ENCODE results near the gene DENND2D. TPM values are rescaled to one million over a fixed set of nuclear protein-coding genes. Genes with fewer than 3 reads are reported as not detected.
A peak's percentile ranks its signal among the peaks of the same experiment; 100 is the strongest.

Gene DENND2D
- total and polyA plus RNA-seq, 10 of the 15 experiments (the other 5 are each of a cell fraction or from before 2014, with no cell fraction given) = 149 to 375 (median 172) TPM

DNA sequence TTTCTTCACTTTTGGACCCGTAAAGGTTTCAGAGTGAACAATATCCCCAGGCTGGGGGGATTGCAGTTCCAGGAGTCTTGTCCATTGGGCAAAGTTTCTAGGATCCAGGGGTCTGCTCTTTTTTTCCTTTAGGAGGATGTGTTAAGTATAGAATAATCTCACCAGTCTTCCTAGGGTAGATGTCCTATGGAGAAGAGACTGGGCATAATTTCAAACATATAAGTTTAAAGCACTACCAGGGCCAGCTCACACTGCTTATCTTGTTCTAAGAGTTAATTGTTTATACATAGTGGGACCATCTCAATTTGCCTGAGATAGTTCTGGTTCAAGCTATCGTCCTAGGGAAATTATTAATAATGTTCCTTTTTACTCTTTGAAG is 28.3 kb upstream of the DENND2D start:
- 93% methylated on average over 2 of the region's 2 CpGs for WGBS (ENCODE audit: insufficient coverage, insufficient replicate concordance, low lambda C conversion rate, missing lambda C conversion rate)
- H3K27me3 ChIP-seq (replicated peaks in 1 of 2; ENCODE audit: control insufficient read depth in 2 of 2, insufficient read depth in 2 of 2, low read length in 1 of 2) = no peaks in the 10 kb centered on the region
- H3K79me2 ChIP-seq (ENCODE audit: control insufficient read depth, insufficient read depth, low read length) = peaks cover 12% of the 10 kb centered on the region
- H3K36me3 ChIP-seq (ENCODE audit: control insufficient read depth in 2 of 2, insufficient read depth in 2 of 2, low read length in 1 of 2) = no peaks in the 10 kb centered on the region
- H3K4me1 ChIP-seq (ENCODE audit: control insufficient read depth, insufficient read depth, low read length) = peaks cover 48% of the 10 kb centered on the region
- ChIA-PET POLR2A (interaction anchor here (0.5 to 0.9 kb wide), 4 partner anchors 16 to 224 kb away, joined by 3 to 5 read pairs (median 4); partner anchors contain the start of gene DENND2D), RAD21 (ENCODE audit: unreplicated experiment) (interaction anchor here (0.7 to 2.2 kb wide), 5 partner anchors 9 to 119 kb away, joined by 3 to 9 read pairs (median 3); no protein-coding TSS in a partner anchor), SMC1A (ENCODE audit: uncharacterized antibody, unreplicated experiment) (interaction anchor here (0.6 to 2.8 kb wide), 6 partner anchors 9 to 541 kb away, joined by 3 to 13 read pairs (median 4); no protein-coding TSS in a partner anchor), CTCF (interaction anchor here (0.8 to 7.4 kb wide), 5 partner anchors 30 to 251 kb away, joined by 3 to 117 read pairs (median 3); no protein-coding TSS in a partner anchor)
- H3K9me3 ChIP-seq (replicated peaks; ENCODE audit: control insufficient read depth, insufficient read depth, low read length) = no peaks in the 10 kb centered on the region
- FAIRE-seq (no peak), DNase-seq (ENCODE audit: low read depth, low spot score) (no peak), ATAC-seq (no peak)
- H3K9ac ChIP-seq (ENCODE audit: control insufficient read depth, insufficient read depth, low read length) = no peak overlapping the region
- H3K4me3 ChIP-seq = 0 out of 2 replicates have a peak overlapping the region, but pooled peaks have one; percentile 42
- in situ Hi-C loops (cut with MboI) = loop anchor here (5.0 to 10.0 kb wide), 2 partner anchors 164 to 536 kb away; no protein-coding TSS in a partner anchor
- no peak overlapping the region for H2AFZ ChIP-seq (ENCODE audit: control insufficient read depth, low read depth, low read length)
- BruUV-seq (replicated peaks) = no TSS peak
- H3K4me2 ChIP-seq (ENCODE audit: control insufficient read depth, insufficient read depth) = no peak overlapping the region
- H3K27ac ChIP-seq (ENCODE audit: control insufficient read depth, insufficient read depth) = peak overlapping the region; percentile 58
- no peaks in the 10 kb centered on the region for H4K20me1 ChIP-seq (ENCODE audit: control insufficient read depth, insufficient read depth)
- intact Hi-C loops (cut with micrococcal nuclease; ENCODE audit: unreplicated experiment) = loop anchor here (10.0 kb wide), 2 partner anchors 246 to 594 kb away; partner anchors contain the start of gene C1orf162
- TF ChIP-seq KDM1A (IDR thresholded peaks at IDR 0.05; ENCODE audit: borderline replicate concordance) (no peak), RUNX3 (IDR thresholded peaks at IDR 0.05; ENCODE audit: low read length) (no peak), MTA2 (IDR thresholded peaks at IDR 0.05; ENCODE audit: low read depth) (no peak), ASH2L (IDR thresholded peaks at IDR 0.05; ENCODE audit: borderline replicate concordance, low read depth) (no peak), CBFB (IDR thresholded peaks at IDR 0.05; ENCODE audit: low read depth) (no peak), EED (IDR thresholded peaks at IDR 0.05; ENCODE audit: low read depth) (no peak), ZNF274 (IDR thresholded peaks at IDR 0.05; ENCODE audit: insufficient read depth, insufficient read length) (no peak), SIX5 (IDR thresholded peaks at IDR 0.05; ENCODE audit: low read depth, low read length, severe bottlenecking) (no peak), KAT2A (conservative IDR thresholded peaks at IDR 0.05; ENCODE audit: control insufficient read depth, low read depth, low read length) (no peak)
- TF ChIP-seq, protein P1, sequence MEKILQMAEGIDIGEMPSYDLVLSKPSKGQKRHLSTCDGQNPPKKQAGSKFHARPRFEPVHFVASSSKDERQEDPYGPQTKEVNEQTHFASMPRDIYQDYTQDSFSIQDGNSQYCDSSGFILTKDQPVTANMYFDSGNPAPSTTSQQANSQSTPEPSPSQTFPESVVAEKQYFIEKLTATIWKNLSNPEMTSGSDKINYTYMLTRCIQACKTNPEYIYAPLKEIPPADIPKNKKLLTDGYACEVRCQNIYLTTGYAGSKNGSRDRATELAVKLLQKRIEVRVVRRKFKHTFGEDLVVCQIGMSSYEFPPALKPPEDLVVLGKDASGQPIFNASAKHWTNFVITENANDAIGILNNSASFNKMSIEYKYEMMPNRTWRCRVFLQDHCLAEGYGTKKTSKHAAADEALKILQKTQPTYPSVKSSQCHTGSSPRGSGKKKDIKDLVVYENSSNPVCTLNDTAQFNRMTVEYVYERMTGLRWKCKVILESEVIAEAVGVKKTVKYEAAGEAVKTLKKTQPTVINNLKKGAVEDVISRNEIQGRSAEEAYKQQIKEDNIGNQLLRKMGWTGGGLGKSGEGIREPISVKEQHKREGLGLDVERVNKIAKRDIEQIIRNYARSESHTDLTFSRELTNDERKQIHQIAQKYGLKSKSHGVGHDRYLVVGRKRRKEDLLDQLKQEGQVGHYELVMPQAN (conservative IDR thresholded peaks at IDR 0.05) = no peak
- TF ChIP-seq, protein P2, sequence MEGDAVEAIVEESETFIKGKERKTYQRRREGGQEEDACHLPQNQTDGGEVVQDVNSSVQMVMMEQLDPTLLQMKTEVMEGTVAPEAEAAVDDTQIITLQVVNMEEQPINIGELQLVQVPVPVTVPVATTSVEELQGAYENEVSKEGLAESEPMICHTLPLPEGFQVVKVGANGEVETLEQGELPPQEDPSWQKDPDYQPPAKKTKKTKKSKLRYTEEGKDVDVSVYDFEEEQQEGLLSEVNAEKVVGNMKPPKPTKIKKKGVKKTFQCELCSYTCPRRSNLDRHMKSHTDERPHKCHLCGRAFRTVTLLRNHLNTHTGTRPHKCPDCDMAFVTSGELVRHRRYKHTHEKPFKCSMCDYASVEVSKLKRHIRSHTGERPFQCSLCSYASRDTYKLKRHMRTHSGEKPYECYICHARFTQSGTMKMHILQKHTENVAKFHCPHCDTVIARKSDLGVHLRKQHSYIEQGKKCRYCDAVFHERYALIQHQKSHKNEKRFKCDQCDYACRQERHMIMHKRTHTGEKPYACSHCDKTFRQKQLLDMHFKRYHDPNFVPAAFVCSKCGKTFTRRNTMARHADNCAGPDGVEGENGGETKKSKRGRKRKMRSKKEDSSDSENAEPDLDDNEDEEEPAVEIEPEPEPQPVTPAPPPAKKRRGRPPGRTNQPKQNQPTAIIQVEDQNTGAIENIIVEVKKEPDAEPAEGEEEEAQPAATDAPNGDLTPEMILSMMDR (IDR thresholded peaks at IDR 0.05 in 2 of 3, conservative IDR thresholded peaks at IDR 0.05 in 1 of 3; ENCODE audit: control insufficient read depth in 2 of 3, extremely low read depth in 1 of 3, insufficient read depth in 1 of 3, low read depth in 3 of 3, low read length in 3 of 3) = no peak
- TF ChIP-seq, protein P3, sequence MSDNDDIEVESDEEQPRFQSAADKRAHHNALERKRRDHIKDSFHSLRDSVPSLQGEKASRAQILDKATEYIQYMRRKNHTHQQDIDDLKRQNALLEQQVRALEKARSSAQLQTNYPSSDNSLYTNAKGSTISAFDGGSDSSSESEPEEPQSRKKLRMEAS (IDR thresholded peaks at IDR 0.05; ENCODE audit: low read depth, low read length) = no peak
- TF ChIP-seq, protein P4, sequence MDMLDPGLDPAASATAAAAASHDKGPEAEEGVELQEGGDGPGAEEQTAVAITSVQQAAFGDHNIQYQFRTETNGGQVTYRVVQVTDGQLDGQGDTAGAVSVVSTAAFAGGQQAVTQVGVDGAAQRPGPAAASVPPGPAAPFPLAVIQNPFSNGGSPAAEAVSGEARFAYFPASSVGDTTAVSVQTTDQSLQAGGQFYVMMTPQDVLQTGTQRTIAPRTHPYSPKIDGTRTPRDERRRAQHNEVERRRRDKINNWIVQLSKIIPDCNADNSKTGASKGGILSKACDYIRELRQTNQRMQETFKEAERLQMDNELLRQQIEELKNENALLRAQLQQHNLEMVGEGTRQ (IDR thresholded peaks at IDR 0.05; ENCODE audit: borderline replicate concordance, low read depth, low read length) = no peak
